ENCODE measurements around the gene RABGAP1L. TPM values are rescaled to one million over a fixed set of nuclear protein-coding genes. Genes with fewer than 3 reads are reported as not detected.

Gene RABGAP1L
- total and polyA plus RNA-seq, 2 of the 8 experiments (the other 6 are each of a cell fraction or from before 2014, with no cell fraction given), result 33.3 to 156 TPM

DNA sequence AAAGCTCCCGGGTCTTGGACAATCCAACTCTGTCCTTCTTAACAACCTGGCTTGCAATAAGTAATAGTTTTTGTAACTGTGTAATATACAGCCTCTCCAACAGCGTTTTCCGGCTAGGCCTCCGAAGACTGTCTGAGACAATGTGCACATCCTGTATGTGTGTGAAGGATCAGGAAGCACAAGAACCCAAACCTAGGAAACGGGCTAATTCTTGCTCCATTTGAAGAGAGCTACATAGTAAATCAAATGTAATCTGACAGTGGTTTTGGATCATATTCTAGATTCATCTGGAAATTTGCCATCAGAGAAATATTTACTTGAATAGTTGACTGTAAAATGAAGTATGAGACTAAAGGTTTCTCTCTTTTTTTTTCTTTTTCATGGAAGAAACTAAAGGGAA is 289.7 kb downstream of the RABGAP1L start (continued):
- no peak for TF ChIP-seq POLR2A (IDR thresholded peaks at IDR 0.05; ENCODE audit: control extremely low read depth in 1 of 2, low read depth in 2 of 2, low read length in 2 of 2)
- TF ChIP-seq TAF1 (IDR thresholded peaks at IDR 0.05; ENCODE audit: low read depth, low read length), result no peak
- TF ChIP-seq JUND (IDR thresholded peaks at IDR 0.05; ENCODE audit: low read length), result no peak
- no peak for TF ChIP-seq SRF (IDR thresholded peaks at IDR 0.05; ENCODE audit: low read depth, low read length)
- TF ChIP-seq GABPA (IDR thresholded peaks at IDR 0.05; ENCODE audit: borderline replicate concordance, insufficient read depth, low read length), result no peak

Measured in H1 (cell line).